Erythroblast (primary cell): ENCODE results near the gene TRAF7.

Source experiments
- GATA1 ChIP-seq: IDR thresholded peaks from 2 replicates; pipeline ENCODE4 v1.6.1; 2011; ENCODE audit warnings: low read depth, mild to moderate bottlenecking, control low read depth, low read length, moderate library complexity
- POLR2A ChIP-seq: IDR thresholded peaks from 2 replicates; pipeline ENCODE4 v1.6.1; 2011; ENCODE audit warnings: mild to moderate bottlenecking, low read length

DNA sequence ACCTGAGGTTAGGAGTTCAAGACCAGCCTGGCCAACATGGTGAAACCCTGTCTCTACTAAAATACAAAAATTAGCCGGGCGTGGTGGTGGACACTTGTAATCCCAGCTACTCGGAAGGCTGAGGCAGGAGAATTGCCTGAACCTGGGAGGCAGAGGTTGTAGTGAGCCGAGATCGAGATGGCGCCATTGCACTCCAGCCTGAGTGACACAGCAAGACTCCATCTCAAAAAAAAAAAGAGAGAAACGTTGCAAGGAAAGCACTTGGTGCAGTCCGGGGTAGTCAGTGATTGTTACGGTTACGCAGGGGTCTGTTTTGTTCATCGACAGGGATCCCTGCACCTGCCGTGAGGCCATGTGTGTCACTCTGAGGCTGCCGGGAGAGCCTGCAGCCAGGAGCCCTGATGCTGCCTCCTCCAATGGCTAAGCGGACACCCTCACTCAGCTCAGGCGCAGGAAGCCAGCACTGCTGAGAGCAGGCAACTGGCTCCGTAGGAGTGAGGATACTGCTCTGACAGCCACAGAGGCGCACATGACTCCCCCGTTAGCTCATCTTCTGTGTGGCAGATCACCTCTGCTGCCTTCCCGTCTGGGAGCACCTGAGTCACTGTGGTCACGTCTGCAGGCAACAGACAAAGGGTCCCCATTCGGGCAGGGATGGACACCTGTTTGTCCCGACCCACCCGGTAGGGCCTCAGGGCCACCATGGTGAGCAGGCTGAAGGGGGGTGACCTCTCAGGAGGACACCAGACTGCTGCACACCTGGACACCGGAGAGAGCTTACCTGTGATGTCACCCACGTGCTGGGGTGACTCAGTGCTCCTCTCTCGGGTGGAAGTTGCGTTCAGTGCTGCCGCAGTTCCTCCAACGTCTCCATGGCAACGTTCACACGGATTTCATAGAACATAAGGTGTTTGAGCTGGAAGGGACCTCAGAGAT lies 12.4 kb upstream of the TRAF7 start:
- TF ChIP-seq POLR2A (no peak), GATA1 (no peak)
